GM19023 (cell line): ENCODE results near the gene U2AF1L4.

Experiments
- ATAC-seq: cut with Tn5 transposase; IDR thresholded peaks from one replicate; pipeline ENCODE4 v1.9.1; 2021; ENCODE audit warnings: mild to moderate bottlenecking, moderate library complexity; ENCODE audit not compliant: unreplicated experiment

U2AF1L4 gene

DNA sequence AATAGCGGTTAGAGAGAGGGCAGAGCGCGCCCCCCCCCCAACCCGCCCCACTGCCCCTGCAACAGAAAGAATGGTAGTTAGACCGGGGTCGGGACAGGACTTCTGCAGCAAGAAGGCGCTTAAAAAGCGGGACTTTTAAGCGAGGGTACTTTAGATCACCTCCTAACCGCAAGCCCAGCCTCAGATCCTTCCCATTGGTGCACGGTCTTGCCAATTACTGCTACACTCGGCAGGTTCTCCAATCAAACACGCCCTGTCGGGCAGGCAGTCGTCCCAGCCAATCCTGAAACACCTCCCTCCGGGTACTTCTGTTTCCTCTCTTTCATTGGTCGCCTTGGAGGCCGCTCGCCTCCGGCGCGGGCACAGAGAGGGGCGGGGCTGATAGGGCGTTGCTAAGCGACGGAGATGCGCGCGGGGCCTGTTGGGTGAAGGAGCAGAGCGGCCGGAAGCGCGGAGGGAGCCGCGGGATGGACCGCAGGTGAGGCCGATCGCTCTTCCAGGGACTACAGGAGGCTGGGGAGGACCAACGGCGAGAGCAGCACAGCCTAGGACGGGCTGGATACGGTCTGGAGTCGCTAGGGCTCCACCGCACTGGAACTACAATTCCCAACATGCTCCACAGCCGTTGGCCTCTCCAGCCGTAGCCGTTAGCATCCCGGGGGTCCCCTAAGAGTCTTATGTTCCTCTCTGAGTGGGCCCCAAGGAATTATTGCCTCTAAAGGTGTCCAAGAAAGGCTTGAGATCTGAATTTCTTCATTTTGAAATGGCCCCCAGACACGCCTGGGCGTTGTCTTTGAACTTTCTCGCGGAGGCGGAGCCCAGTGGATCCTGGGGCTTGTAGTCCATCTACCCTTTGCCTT is 12.8 kb upstream of the U2AF1L4 start, which contains the start of gene PROSER3:
Gene PROSER3, plus strand, starts transcription at position 428 of the 860 bp plus-strand sequence. Its CDS starts 40 bp downstream, at position 468.
- ATAC-seq, result peak; percentile 96

DNA sequence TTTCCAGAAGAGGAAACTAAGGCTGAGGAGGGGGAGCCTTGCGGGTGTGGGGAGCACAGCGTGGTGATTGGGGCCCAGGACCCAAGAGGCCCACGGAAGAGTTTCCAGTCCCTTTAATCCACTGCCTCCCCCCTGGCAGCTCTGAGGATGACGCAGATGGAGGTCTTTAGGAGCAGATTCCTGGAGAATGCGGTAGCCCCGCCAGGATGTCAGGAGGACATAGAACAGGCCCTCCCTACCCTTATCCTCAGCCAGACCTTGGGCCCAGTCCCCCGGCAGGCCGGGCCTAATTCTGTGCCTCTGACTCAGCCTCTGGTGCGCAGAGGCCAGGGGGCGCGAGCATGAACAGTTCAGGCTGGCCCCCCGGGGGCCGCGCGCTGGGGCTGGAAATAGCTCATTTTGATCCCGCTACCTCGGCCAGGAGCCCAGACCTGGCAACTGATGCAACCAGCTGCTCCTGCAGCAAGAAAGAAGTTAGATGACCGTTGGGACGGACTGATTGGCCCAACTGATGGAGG is 12.1 kb upstream of the U2AF1L4 start:
- no peak for ATAC-seq

GRCh38 chr19:35756377-35757230 is 11.4 kb upstream of the U2AF1L4 start, which contains the start of gene HSPB6:
HSPB6 (minus strand) TSS chr19:35757029; CDS start chr19:35757008, 21 bp downstream.
- ATAC-seq, result no peak

- no peak for ATAC-seq
These were observed 10.5 kb upstream of the U2AF1L4 start for GRCh38 chr19:35755550-35756376.

GRCh38 chr19:35755131-35755549 is 9.9 kb upstream of the U2AF1L4 start:
- ATAC-seq, result no peak

- no peak for ATAC-seq
These were observed 9.3 kb upstream of the U2AF1L4 start for GRCh38 chr19:35754370-35755130.

GRCh38 chr19:35753634-35754369 is 8.6 kb upstream of the U2AF1L4 start:
- ATAC-seq, result no peak

DNA sequence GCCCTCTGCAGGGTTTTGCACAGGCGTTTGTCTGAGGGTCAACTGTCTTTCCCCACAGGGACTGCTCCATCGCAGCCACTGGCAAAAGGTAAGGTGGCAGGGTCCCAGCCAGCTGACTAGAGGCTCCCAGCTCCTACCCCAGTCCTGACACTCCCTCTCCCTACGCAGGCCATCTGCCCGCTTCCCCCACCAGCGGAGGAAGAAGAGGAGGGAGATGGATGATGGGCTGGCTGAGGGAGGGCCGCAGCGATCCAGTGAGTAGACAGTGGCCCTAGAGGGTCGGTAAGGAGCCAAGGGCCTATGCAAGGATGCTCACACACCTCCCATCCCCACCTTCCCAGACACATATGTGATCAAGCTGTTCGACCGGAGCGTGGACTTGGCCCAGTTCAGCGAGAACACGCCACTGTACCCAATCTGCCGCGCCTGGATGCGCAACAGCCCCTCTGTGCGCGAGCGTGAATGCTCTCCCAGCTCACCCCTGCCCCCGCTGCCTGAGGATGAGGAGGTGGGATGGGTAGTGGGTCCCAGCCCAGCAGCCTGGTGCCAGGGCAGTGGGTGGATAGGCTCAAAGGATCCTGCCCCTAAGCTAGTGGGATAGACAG is 7.6 kb upstream of the U2AF1L4 start:
- no peak for ATAC-seq

GRCh38 chr19:35751839-35752745 is 6.9 kb upstream of the U2AF1L4 start:
- no peak for ATAC-seq

- ATAC-seq, result no peak
These were observed 4.9 kb upstream of the U2AF1L4 start for GRCh38 chr19:35750167-35750566.

- peak; percentile 65 for ATAC-seq
These were observed 3.1 kb upstream of the U2AF1L4 start, which contains the start of gene LIN37 for GRCh38 chr19:35748106-35749020. LIN37 (plus strand) TSS chr19:35748576; CDS start chr19:35748725, 149 bp downstream.

DNA sequence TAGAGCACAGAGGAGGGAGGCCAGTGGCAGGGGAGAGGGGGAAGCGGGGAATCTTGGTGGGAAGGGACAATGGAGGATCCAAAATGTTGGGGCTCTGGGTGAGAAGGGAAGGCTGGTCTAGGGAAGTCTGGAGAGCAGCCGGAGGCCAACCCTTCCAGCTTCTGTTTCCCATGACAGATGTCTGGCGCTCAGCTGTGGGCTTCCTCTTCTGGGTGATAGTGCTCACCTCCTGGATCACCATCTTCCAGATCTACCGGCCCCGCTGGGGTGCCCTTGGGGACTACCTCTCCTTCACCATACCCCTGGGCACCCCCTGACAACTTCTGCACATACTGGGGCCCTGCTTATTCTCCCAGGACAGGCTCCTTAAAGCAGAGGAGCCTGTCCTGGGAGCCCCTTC is 1.3 kb upstream of the U2AF1L4 start:
- no peak for ATAC-seq

DNA sequence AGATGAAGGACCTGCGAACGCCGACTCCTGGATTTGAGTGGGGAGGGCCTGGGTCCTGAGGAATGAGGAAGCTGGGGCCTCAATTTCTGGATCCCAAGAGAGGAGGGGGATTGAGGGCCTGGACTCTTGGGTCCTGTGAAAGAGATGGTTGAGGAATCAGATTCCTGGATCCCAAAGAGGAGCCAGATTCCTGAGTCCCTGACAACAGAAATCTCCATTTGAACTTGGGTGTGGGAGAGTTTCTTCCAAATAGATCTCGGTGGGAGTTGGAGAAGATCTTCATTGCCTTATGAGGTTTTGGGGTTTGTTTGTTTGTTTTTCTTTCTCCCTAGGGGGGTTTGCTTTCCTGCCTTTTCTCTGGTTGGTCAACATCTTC is 857 bp upstream of the U2AF1L4 start:
- no peak for ATAC-seq

GRCh38 chr19:35744430-35745327 is 539 bp downstream of the U2AF1L4 start:
- peak; percentile 37 for ATAC-seq

DNA sequence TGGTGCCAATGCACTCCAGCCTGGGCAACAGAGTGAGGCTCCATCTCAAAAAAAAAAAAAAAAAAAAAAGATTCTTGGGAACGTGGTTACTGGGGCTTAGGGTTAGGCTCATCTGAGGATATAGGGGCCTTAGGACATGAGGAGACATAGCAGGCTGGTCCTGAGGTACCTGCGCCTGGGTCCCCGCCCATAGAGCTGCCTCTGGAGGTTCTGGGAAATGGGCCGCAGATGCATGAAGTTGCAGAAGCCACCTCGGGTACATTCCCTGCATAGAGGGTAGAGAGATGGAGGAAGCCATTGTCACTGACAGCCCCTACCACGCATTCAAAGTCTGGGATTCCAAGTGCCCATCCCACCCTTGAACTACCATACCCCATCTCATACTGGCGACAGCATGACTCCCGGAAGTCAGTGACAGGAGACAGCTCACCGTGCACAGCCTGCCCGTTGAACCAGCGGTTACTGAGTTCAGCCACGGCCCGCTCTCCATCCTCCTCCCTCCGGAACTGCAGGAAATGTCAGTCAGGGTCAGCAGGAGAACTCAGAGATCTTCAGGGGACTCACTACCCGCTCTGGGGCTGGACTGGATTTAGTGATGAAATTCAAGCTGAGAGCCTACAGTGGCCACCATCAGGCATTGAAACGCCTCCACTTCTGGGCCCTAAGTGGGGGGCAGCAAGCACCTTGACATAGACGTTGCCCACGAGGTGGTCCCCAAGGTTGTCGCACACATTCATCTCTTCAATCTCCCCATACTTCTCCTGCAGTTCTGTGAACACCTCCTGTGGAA is 1.4 kb downstream of the U2AF1L4 start:
- ATAC-seq, result no peak
